IPS-20b (cell line): Measurements from ENCODE around the gene LRRC47.

Experiments used
- H3K27ac ChIP-seq: one replicate; pipeline ENCODE4 v1.5.1; 2013; ENCODE audit warnings: low read length
- H3K27me3 ChIP-seq: 2 replicates; pipeline ENCODE4 v1.6.1; 2013; ENCODE audit warnings: mild to moderate bottlenecking, low read length, inconsistent platforms; ENCODE audit not compliant: insufficient read depth
- H3K36me3 ChIP-seq: 2 replicates; pipeline ENCODE4 v1.6.1; 2013; ENCODE audit warnings: low read depth, mild to moderate bottlenecking, inconsistent platforms, low read length, moderate library complexity; ENCODE audit not compliant: insufficient read depth
- H3K4me1 ChIP-seq: 2 replicates; pipeline ENCODE4 v1.6.1; 2013; ENCODE audit warnings: mild to moderate bottlenecking, control low read depth, inconsistent platforms, low read length, moderate library complexity; ENCODE audit not compliant: insufficient read depth
- H3K4me3 ChIP-seq: 2 replicates; pipeline ENCODE4 v1.5.1; 2013; ENCODE audit warnings: mild to moderate bottlenecking, low read length, inconsistent platforms
- H3K9ac ChIP-seq: 2 replicates; pipeline ENCODE4 v1.6.1; 2013; ENCODE audit warnings: low read depth, mild to moderate bottlenecking, inconsistent platforms, low read length, moderate library complexity
- H3K9me3 ChIP-seq: 2 replicates; pipeline ENCODE4 v1.6.1; 2013; ENCODE audit warnings: mild to moderate bottlenecking, low read depth, low read length, inconsistent platforms; ENCODE audit not compliant: insufficient read depth

Gene LRRC47

DNA sequence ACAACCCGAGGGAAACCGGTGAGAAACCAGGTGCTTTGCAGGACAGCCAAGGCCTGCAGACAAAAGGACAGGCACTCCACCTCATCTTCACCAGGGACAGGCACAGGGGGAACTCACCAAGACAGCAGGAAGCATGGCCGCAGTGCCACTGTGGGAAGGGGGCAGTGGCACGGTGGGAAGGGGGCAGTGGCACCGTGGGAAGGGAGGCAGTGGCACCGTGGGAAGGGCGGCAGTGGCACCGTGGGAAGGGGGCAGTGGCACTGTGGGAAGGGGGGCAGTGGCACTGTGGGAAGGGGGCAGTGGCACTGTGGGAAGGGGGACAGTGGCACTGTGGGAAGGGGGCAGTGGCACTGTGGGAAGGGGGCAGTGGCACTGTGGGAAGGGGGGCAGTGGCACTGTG, 28.4 kb upstream of the LRRC47 start:
- Histone ChIP-seq H3K9me3 (no peaks in the 10 kb centered on the region), H3K27ac (no peak overlapping the region), H3K4me3 (no peak overlapping the region), H3K9ac (no peak overlapping the region), H3K36me3 (peaks cover 36% of the 10 kb centered on the region), H3K4me1 (no peaks in the 10 kb centered on the region), H3K27me3 (no peaks in the 10 kb centered on the region)

GRCh38 chr1:3822421-3822820, 26.1 kb upstream of the LRRC47 start:
- H3K4me1 ChIP-seq: no peaks in the 10 kb centered on the region
- H3K36me3 ChIP-seq: peaks cover 21% of the 10 kb centered on the region
- H3K27ac ChIP-seq: no peak overlapping the region

GRCh38 chr1:3821908-3822307, 25.6 kb upstream of the LRRC47 start:
- no peak overlapping the region for H3K9ac ChIP-seq
- peaks cover 21% of the 10 kb centered on the region for H3K36me3 ChIP-seq
- no peaks in the 10 kb centered on the region for H3K4me1 ChIP-seq
- H3K27ac ChIP-seq: no peak overlapping the region
- no peaks in the 10 kb centered on the region for H3K27me3 ChIP-seq
- H3K9me3 ChIP-seq: no peaks in the 10 kb centered on the region
- no peak overlapping the region for H3K4me3 ChIP-seq

More at GRCh38 chr1:3822421-3822820, 26.1 kb upstream of the LRRC47 start:
- Histone ChIP-seq H3K9ac (no peak overlapping the region), H3K27me3 (no peaks in the 10 kb centered on the region), H3K4me3 (no peak overlapping the region), H3K9me3 (no peaks in the 10 kb centered on the region)

GRCh38 chr1:3821447-3821846, 25.1 kb upstream of the LRRC47 start:
- Histone ChIP-seq H3K9me3 (no peaks in the 10 kb centered on the region), H3K27ac (no peak overlapping the region), H3K27me3 (no peaks in the 10 kb centered on the region), H3K9ac (no peak overlapping the region), H3K36me3 (peaks cover 21% of the 10 kb centered on the region), H3K4me3 (no peak overlapping the region), H3K4me1 (no peaks in the 10 kb centered on the region)

DNA sequence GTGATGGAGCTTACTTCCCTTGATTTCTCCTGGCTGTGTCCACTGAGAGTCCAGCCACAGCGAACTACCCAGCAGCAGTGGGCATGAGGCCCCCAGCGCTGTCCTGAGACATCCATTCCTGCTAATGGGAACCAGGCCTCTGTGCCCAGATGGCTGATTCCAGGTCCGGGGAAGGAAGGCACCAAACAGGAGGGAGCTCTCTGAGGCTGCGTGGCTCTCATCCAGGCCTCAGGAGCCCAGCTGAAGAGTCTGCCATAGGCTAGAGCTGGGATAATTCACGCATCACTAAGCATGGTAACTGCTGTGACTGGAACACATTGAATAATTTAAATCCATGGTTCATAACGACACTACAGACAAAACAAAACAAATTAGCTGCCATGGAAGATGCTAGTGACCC, 24.7 kb upstream of the LRRC47 start:
- H3K36me3 ChIP-seq: peaks cover 19% of the 10 kb centered on the region
- H3K4me1 ChIP-seq: no peaks in the 10 kb centered on the region
- H3K27me3 ChIP-seq: no peaks in the 10 kb centered on the region
- H3K9me3 ChIP-seq: no peaks in the 10 kb centered on the region
- H3K27ac ChIP-seq: no peak overlapping the region
- H3K4me3 ChIP-seq: no peak overlapping the region
- no peak overlapping the region for H3K9ac ChIP-seq

DNA sequence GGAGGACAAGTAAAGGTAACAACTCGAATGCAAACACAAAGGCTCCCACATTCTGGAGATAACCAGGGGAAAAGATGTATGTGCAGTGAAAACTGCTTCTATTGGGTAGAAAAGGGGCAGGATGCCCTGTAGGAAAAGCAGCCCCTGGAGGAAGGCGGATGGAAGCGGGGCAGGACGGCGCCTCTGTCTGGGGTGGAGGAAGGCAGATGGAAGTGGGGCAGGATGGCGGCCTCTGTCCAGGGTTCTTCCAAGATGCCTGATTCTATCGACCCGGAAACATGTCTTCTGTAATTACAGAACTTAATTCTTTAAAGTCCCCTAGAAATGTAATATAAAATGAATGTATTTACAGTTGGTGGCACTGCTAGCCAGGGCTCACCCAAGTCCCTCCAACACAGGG, 24.0 kb upstream of the LRRC47 start:
- no peaks in the 10 kb centered on the region for H3K9me3 ChIP-seq
- H3K9ac ChIP-seq: no peak overlapping the region
- H3K4me1 ChIP-seq: no peaks in the 10 kb centered on the region
- H3K36me3 ChIP-seq: peaks cover 12% of the 10 kb centered on the region
- H3K27ac ChIP-seq: no peak overlapping the region
- no peak overlapping the region for H3K4me3 ChIP-seq
- no peaks in the 10 kb centered on the region for H3K27me3 ChIP-seq

DNA sequence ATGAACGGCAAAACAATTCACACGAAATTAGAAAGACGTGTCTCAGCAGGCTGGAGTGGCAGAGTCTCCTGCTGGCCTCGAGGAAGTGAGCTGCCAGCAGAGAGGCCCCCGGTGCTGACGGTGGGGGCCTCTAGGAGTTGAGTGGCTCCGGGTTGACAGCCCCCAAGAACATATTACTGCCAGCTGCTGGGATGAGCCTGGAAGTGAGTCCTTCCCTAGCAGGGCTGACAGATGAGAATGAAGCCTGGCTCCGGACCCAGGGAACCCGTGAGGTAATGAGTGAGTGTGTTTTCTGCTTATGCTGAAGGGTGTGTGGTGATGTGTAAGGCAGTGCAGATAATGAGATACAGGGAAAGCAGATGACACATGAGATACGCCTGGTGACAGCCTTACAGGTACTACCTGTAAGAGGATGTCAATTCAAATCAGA, 23.5 kb upstream of the LRRC47 start:
- H3K4me3 ChIP-seq: no peak overlapping the region
- no peak overlapping the region for H3K27ac ChIP-seq
- peaks cover 10% of the 10 kb centered on the region; the same call in 1 of the 2 replicates for H3K36me3 ChIP-seq
- no peaks in the 10 kb centered on the region for H3K4me1 ChIP-seq
- H3K9ac ChIP-seq: no peak overlapping the region
- H3K9me3 ChIP-seq: no peaks in the 10 kb centered on the region
- H3K27me3 ChIP-seq: no peaks in the 10 kb centered on the region

- Histone ChIP-seq H3K27me3 (no peaks in the 10 kb centered on the region), H3K36me3 (peaks cover 5% of the 10 kb centered on the region; the same call in 1 of the 2 replicates), H3K9ac (no peak overlapping the region; the same call in 1 of the 2 replicates)
Measured at GRCh38 chr1:3817821-3818597, 21.7 kb upstream of the LRRC47 start.

GRCh38 chr1:3817138-3817740, 20.9 kb upstream of the LRRC47 start:
- Histone ChIP-seq H3K4me3 (no peak overlapping the region), H3K36me3 (peaks cover 5% of the 10 kb centered on the region; the same call in 1 of the 2 replicates), H3K9me3 (no peaks in the 10 kb centered on the region), H3K4me1 (no peaks in the 10 kb centered on the region), H3K9ac (no peak overlapping the region), H3K27me3 (no peaks in the 10 kb centered on the region), H3K27ac (no peak overlapping the region)

More at GRCh38 chr1:3817821-3818597, 21.7 kb upstream of the LRRC47 start:
- H3K27ac ChIP-seq: no peak overlapping the region
- no peaks in the 10 kb centered on the region for H3K4me1 ChIP-seq
- no peaks in the 10 kb centered on the region for H3K9me3 ChIP-seq
- no peak overlapping the region for H3K4me3 ChIP-seq

- no peak overlapping the region for H3K27ac ChIP-seq
- no peaks in the 10 kb centered on the region for H3K4me1 ChIP-seq
- peaks cover 5% of the 10 kb centered on the region; the same call in 1 of the 2 replicates for H3K36me3 ChIP-seq
- H3K9ac ChIP-seq: no peak overlapping the region
- no peaks in the 10 kb centered on the region for H3K9me3 ChIP-seq
- H3K27me3 ChIP-seq: no peaks in the 10 kb centered on the region
- H3K4me3 ChIP-seq: no peak overlapping the region
Measured at GRCh38 chr1:3816331-3817137, 20.2 kb upstream of the LRRC47 start.

GRCh38 chr1:3814771-3815561, 18.7 kb upstream of the LRRC47 start:
- Histone ChIP-seq H3K4me1 (no peaks in the 10 kb centered on the region), H3K27me3 (no peaks in the 10 kb centered on the region), H3K27ac (no peak overlapping the region), H3K36me3 (no peaks in the 10 kb centered on the region; the same call in 1 of the 2 replicates), H3K9me3 (no peaks in the 10 kb centered on the region), H3K9ac (no peak overlapping the region), H3K4me3 (no peak overlapping the region)
